Measurements from ENCODE around the gene IGIP.
"Not testable (repeated sequence)": the region's sequence is repeated elsewhere in the genome, so short reads cannot be mapped to it uniquely, and the experiment has no call there.

Gene IGIP

GRCh38 chr5:140142856-140143255, 17.1 kb downstream of the IGIP start:
- DNase-seq: no peak

GRCh38 chr5:140143521-140144258, 18.0 kb downstream of the IGIP start:
- no peak for DNase-seq

GRCh38 chr5:140145256-140145655, 19.5 kb downstream of the IGIP start:
- no peak for DNase-seq

- DNase-seq: peak; percentile 69
Observed at GRCh38 chr5:140145818-140146522, 20.2 kb downstream of the IGIP start.

GRCh38 chr5:140146523-140146842, 20.7 kb downstream of the IGIP start:
- DNase-seq: no peak

GRCh38 chr5:140147460-140147859, 21.7 kb downstream of the IGIP start:
- no peak for DNase-seq

GRCh38 chr5:140148508-140148907, 22.8 kb downstream of the IGIP start:
- DNase-seq: no peak

GRCh38 chr5:140150201-140150600, 24.5 kb downstream of the IGIP start:
- DNase-seq: no peak

- no peak for DNase-seq
Observed at GRCh38 chr5:140151144-140152021, 25.6 kb downstream of the IGIP start.

- no peak for DNase-seq
Observed at GRCh38 chr5:140152022-140152999, 26.6 kb downstream of the IGIP start.

GRCh38 chr5:140153255-140153654, 27.5 kb downstream of the IGIP start:
- no peak for DNase-seq

- no peak for DNase-seq
Observed at GRCh38 chr5:140153905-140154304, 28.2 kb downstream of the IGIP start.

- not testable (repeated sequence) for DNase-seq
Observed at GRCh38 chr5:140154710-140155381, 29.1 kb downstream of the IGIP start.

- peak; percentile 88 for DNase-seq
Observed at GRCh38 chr5:140157032-140157781, 31.5 kb downstream of the IGIP start.

GRCh38 chr5:140159014-140159927, 33.5 kb downstream of the IGIP start:
- DNase-seq: no peak

GRCh38 chr5:140162275-140162674, 36.5 kb downstream of the IGIP start:
- no peak for DNase-seq

- DNase-seq: no peak
Observed at GRCh38 chr5:140162781-140163180, 37.0 kb downstream of the IGIP start.

GRCh38 chr5:140165101-140165922, 39.6 kb downstream of the IGIP start:
- DNase-seq: no peak

GRCh38 chr5:140165923-140166270, 40.2 kb downstream of the IGIP start:
- no peak for DNase-seq
